Measurements from ENCODE around the gene ZNG1F.
A peak's percentile ranks its signal among the peaks of the same experiment; 100 is the strongest.
"Not testable (repeated sequence)": the region's sequence is repeated elsewhere in the genome, so short reads cannot be mapped to it uniquely, and the experiment has no call there.

ZNG1F gene

DNA sequence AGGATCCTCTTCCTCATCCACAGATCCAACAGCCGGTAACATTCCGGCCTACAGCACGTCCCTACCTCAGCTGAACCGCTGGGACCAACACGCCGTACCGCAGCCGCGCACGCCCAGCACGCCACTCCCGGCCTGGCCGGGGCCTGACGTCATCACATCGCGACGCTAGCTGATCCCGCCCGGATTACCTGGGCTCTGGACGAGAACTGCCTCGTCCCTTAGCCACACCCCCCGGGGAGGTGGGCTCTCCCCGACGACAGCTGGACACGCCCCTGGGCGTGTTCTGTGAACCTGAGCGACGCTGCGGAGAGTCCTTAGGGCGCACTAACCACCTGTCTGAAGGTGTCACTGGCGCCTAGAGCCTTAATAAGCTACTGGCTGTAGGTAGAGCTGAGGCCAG, at the start of gene ZNG1F:
ZNG1F (minus strand) TSS at position 101 of the 400 bp plus-strand sequence; CDS start at position 42, 59 bp downstream.
- not testable (repeated sequence) for DNase-seq (ENCODE audit: low read depth); H3K4me3 ChIP-seq (ENCODE audit: low read depth, low read length)

- DNase-seq (ENCODE audit: low read depth) = not testable (repeated sequence)
- H3K4me3 ChIP-seq (ENCODE audit: low read depth, low read length) = peak overlapping the region; percentile 27
Observed at GRCh38 chr9:41237110-41237749, 48.1 kb upstream of the ZNG1F start.

GRCh38 chr9:41236486-41237109, 47.5 kb upstream of the ZNG1F start:
- not testable (repeated sequence) for H3K4me3 ChIP-seq (ENCODE audit: low read depth, low read length); DNase-seq (ENCODE audit: low read depth)

GRCh38 chr9:41234811-41235805, 46.0 kb upstream of the ZNG1F start:
- peak overlapping the region; percentile 4 for H3K4me3 ChIP-seq (ENCODE audit: low read depth, low read length)
- not testable (repeated sequence) for DNase-seq (ENCODE audit: low read depth)

DNA sequence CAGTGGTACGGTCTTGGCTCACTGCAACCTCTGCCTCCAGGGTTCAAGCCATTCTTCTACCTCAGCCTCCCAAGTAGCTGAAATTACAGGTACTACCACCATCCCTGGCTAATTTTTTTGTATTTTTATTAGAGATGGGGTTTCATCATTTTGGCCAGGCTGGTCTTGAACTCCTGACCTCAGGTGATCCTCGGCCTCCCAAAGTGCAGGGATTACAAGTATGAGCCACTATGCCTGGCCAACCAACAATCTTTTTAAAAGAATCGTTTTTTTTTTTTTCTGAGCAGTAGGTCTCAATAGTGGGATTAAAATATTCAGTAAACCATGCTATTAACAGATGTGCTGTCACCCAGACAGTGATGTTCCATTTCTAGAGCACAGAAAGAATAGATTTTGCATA, 45.1 kb upstream of the ZNG1F start:
- H3K4me3 ChIP-seq (ENCODE audit: low read depth, low read length); DNase-seq (ENCODE audit: low read depth): not testable (repeated sequence)

GRCh38 chr9:41232326-41232725, 43.2 kb upstream of the ZNG1F start:
- not testable (repeated sequence) for H3K4me3 ChIP-seq (ENCODE audit: low read depth, low read length); DNase-seq (ENCODE audit: low read depth)

- not testable (repeated sequence) for H3K4me3 ChIP-seq (ENCODE audit: low read depth, low read length)
Observed at GRCh38 chr9:41230418-41230817, 41.3 kb upstream of the ZNG1F start.

GRCh38 chr9:41229408-41230401, 40.6 kb upstream of the ZNG1F start:
- no peak overlapping the region for H3K4me3 ChIP-seq (ENCODE audit: low read depth, low read length)
- DNase-seq (ENCODE audit: low read depth) = no peak

More at GRCh38 chr9:41230418-41230817, 41.3 kb upstream of the ZNG1F start:
- DNase-seq (ENCODE audit: low read depth) = not testable (repeated sequence)

- not testable (repeated sequence) for H3K4me3 ChIP-seq (ENCODE audit: low read depth, low read length); DNase-seq (ENCODE audit: low read depth)
Observed at GRCh38 chr9:41219831-41220230, 30.7 kb upstream of the ZNG1F start.

GRCh38 chr9:41188439-41188838, 678 bp downstream of the ZNG1F start:
- H3K4me3 ChIP-seq (ENCODE audit: low read depth, low read length); DNase-seq (ENCODE audit: low read depth): not testable (repeated sequence)

DNA sequence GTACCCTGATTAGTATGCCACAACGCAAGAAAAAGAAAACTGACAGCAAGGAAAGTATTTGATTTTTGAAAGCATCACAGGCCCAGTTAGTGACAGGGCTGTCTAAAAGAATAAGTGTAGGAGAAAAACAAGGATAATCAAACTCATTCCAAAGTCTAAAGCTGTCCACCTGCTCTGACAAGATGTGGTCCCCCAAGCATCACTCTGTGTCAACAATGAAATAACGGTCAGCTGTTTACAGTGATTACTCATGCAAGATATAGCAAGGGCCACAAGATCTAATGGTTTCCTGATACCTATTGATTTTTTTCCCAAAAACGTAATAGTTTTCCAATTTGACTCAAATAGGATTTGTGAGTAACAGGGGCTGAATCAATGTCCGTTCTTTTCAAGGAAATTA, 14.1 kb downstream of the ZNG1F start:
- not testable (repeated sequence) for DNase-seq (ENCODE audit: low read depth)

DNA sequence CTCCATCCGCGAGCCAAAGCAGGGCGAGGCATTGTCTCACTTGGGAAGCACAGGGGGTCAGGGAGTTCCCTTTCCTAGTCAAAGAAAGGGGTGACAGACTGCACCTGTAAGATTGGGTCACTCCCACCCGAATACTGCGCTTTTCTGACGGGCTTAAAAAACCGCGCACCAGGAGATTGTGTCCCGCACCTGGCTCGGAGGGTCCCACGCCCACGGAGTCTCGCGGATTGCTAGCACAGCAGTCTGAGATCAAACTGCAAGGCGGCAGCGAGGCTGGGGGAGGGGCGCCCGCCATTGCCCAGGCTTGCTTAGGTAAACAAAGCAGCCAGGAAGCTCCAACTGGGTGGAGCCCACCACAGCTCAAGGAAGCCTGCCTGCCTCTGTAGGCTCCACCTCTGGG, 39.0 kb downstream of the ZNG1F start:
- H3K4me3 ChIP-seq (ENCODE audit: low read depth, low read length); DNase-seq (ENCODE audit: low read depth): not testable (repeated sequence)

More for the DNA sequence above, 14.1 kb downstream of the ZNG1F start:
- not testable (repeated sequence) for H3K4me3 ChIP-seq (ENCODE audit: low read depth, low read length)

GRCh38 chr9:41141878-41142277, 47.2 kb downstream of the ZNG1F start:
- H3K4me3 ChIP-seq (ENCODE audit: low read depth, low read length); DNase-seq (ENCODE audit: low read depth): not testable (repeated sequence)

GRCh38 chr9:41128581-41128980, 60.5 kb downstream of the ZNG1F start, which contains the start of gene FOXD4L6:
FOXD4L6 (minus strand) TSS chr9:41128681; CDS start chr9:41128383, 298 bp downstream.
- not testable (repeated sequence) for DNase-seq (ENCODE audit: low read depth); H3K4me3 ChIP-seq (ENCODE audit: low read depth, low read length)

DNA sequence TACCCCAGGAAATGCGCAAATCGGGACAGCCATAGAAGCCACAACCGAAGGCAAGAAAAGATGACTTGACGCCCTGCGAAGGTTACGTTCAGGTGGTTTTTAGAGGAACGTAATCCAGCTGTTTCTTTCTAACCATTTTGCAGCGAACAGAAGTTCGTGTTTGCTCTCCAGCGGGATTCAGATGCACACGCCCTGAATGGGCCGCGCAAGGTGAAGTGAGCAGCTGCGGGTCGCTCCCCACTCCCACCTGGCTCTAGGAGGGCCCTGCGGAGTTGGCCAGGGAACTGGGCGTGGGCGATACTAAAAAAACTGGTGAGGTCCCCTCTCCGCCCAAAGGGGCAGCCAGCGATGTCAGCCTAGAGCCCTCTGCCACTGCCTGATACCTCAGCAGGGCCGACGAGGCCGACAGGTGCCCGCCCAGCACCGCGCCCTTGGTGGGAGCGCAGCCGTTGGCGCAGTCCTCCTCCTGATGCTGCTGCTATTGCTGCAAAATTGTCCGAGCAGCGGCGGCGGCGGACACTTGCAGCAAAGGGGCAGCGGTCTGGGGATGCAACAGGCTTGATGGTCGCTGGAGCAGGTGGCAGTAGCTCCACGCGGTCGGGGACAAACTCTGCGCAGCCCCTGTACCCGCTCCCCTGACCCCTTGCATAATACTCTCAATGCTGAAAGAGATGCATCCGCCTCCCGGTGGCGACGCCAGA, 62.2 kb downstream of the ZNG1F start:
- not testable (repeated sequence) for H3K4me3 ChIP-seq (ENCODE audit: low read depth, low read length); DNase-seq (ENCODE audit: low read depth)

GRCh38 chr9:41125936-41126335, 63.2 kb downstream of the ZNG1F start:
- not testable (repeated sequence) for DNase-seq (ENCODE audit: low read depth)

DNA sequence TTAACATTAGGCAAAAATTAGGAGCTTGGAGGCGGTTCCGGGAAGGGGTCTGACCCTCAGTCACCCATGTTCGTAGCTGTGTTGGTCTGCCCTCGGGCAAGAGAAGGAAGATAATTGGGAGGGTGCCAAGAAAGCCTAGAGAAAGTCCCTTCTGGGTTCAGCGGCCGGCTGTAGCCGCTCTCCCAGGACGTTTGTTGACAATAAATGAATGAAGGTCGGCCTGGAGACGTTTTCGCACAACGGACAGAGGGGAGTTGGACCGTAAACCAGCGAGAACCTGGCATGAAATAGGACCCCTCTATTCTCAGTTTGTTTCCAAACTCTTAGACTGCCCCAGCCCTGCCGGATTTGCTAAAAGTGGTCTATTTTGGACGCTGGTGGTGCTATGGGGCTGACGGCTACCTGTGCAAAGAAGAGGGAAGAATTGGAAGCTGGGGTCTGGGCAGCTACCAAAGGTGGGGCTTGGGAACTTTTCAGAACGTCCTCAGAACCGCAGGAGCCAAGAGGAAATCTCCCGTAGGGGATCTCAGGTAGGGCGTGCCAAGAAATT, 63.9 kb downstream of the ZNG1F start:
- DNase-seq (ENCODE audit: low read depth); H3K4me3 ChIP-seq (ENCODE audit: low read depth, low read length): not testable (repeated sequence)

More at GRCh38 chr9:41125936-41126335, 63.2 kb downstream of the ZNG1F start:
- not testable (repeated sequence) for H3K4me3 ChIP-seq (ENCODE audit: low read depth, low read length)
